Testis (tissue), 3 donors: Measurements from ENCODE around the gene PDE4B. TPM values are rescaled to one million over a fixed set of nuclear protein-coding genes. Genes with fewer than 3 reads are reported as not detected.

ENCODE experiments used
- DNase-seq: peaks from one replicate; pipeline ENCODE4 v3.0.0-alpha.2; 2019
- H3K27ac ChIP-seq, 2 donors: fragments of 200-600 bp; sonication (generic); one replicate each; pipeline ENCODE4 v1.5.1; 2019
- H3K27me3 ChIP-seq: fragments of 200-600 bp; sonication (generic); one replicate; pipeline ENCODE4 v1.5.1; 2019
- H3K36me3 ChIP-seq: fragments of 200-600 bp; sonication (generic); one replicate; pipeline ENCODE4 v1.5.1; 2017; ENCODE audit warnings: low read depth; ENCODE audit errors: missing control alignments
- H3K4me1 ChIP-seq: fragments of 200-600 bp; sonication (generic); one replicate; pipeline ENCODE4 v1.5.1; 2019
- H3K4me3 ChIP-seq, 2 donors: fragments of 200-600 bp; sonication (generic); one replicate each; pipeline ENCODE4 v1.5.1; 2017 to 2019
- H3K9me3 ChIP-seq: fragments of 200-600 bp; sonication (generic); one replicate; pipeline ENCODE4 v1.5.1; 2017
- CTCF ChIP-seq, 3 experiments: fragments of 450-650 bp in 2 of 3; fragments of 200-600 bp in 1 of 3; sonication (generic) in 1 of 3; IDR thresholded peaks; one replicate each; pipeline ENCODE4 v1.5.1; 2016 to 2019; ENCODE audit warnings: antibody characterized with exemption in 3 of 3, mild to moderate bottlenecking in 2 of 3, moderate library complexity in 1 of 3
- POLR2A ChIP-seq: fragments of 450-650 bp; IDR thresholded peaks from one replicate; pipeline ENCODE4 v1.6.1; 2017; ENCODE audit warnings: antibody characterized with exemption, mild to moderate bottlenecking, moderate library complexity
- WGBS, 2 donors: methylation state at CpG; one replicate each; pipeline ENCODE4 v1.1.5; 2018; 5-methylcytosine and 5-hydroxymethylcytosine counted together
- intact Hi-C: fragments of 100-400 bp; cut with DNase I; formaldehyde crosslinking; loops from one replicate; pipeline ENCODE4 v1.15.1; 2023; ENCODE audit warnings: low total_unique reads
- polyA plus RNA-seq: library from polyadenylated mRNA; stranded (reverse); fragments of 350-450 nt; fragmentation: Illumina TruSeq; extraction: RNeasy Lipid Tissue Mini Kit (QIAGEN cat#74804); gene quantifications from one replicate; pipeline ENCODE4 v1.2.3, GENCODE V29; 2014; ENCODE audit warnings: low read depth, low replicate concordance; ENCODE audit not compliant: insufficient read depth
- total RNA-seq, 2 donors: library from RNA; depleted of rRNA; stranded (reverse); fragments of >200 nt; gene quantifications; one replicate each; pipeline ENCODE4 v1.2.3, GENCODE V29; 2016

Gene PDE4B
- total and polyA plus RNA-seq, 3 donors from 2014 or later, result 11.5 to 16.1 (median 12.4) TPM

GRCh38 chr1:65983500-65983899 lies 190.8 kb downstream of the PDE4B start:
- WGBS, 2 donors, result 85 to 88% methylated on average over 5 of the region's 5 CpGs
- Histone ChIP-seq H3K4me3 (no peak overlapping the region), H3K4me1 (no peaks in the 10 kb centered on the region), H3K9me3 (no peaks in the 10 kb centered on the region), H3K27ac (no peak overlapping the region), H3K27me3 (no peaks in the 10 kb centered on the region), H3K36me3 (no peaks in the 10 kb centered on the region)
- DNase-seq, result no peak
- TF ChIP-seq CTCF (IDR thresholded peaks at IDR 0.05) (no peak), POLR2A (no peak)
- intact Hi-C loops, result no loop called here

- intact Hi-C loops, result no loop called here
- Histone ChIP-seq H3K4me3 (no peak overlapping the region), H3K27ac (no peak overlapping the region), H3K27me3 (no peaks in the 10 kb centered on the region), H3K9me3 (no peaks in the 10 kb centered on the region), H3K36me3 (no peaks in the 10 kb centered on the region), H3K4me1 (no peaks in the 10 kb centered on the region)
- WGBS, 2 donors, result 60 to 70% methylated on average over 1 of the region's 1 CpG
- DNase-seq, result no peak
- TF ChIP-seq CTCF (IDR thresholded peaks at IDR 0.05) (no peak), POLR2A (no peak)
These were observed 192.8 kb downstream of the PDE4B start for GRCh38 chr1:65985393-65986066.

DNA sequence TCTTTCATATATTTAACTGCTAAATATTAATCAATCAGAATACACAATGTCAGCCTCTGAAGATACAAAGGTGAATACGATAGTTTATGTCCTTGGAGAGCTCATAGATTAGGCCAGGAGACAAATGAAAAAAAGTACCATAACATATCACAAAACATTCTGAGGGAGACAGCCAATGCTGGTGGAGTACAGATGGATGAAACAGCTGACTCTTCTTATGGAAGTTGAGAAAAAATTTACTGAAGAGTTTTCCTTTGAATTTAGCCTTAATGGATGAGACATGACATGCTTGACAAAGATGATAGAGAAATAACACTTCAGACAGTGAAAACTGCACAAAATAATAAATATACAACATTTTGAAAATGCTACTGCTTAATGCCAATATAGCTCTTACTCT lies 193.5 kb downstream of the PDE4B start:
- Histone ChIP-seq H3K4me1 (no peaks in the 10 kb centered on the region), H3K27me3 (no peaks in the 10 kb centered on the region), H3K27ac (no peak overlapping the region), H3K4me3 (no peak overlapping the region), H3K36me3 (no peaks in the 10 kb centered on the region), H3K9me3 (no peaks in the 10 kb centered on the region)
- TF ChIP-seq CTCF (IDR thresholded peaks at IDR 0.05) (no peak), POLR2A (no peak)
- no peak for DNase-seq
- WGBS, 2 donors, result 49 to 52% methylated on average over 1 of the region's 1 CpG
- intact Hi-C loops, result no loop called here

DNA sequence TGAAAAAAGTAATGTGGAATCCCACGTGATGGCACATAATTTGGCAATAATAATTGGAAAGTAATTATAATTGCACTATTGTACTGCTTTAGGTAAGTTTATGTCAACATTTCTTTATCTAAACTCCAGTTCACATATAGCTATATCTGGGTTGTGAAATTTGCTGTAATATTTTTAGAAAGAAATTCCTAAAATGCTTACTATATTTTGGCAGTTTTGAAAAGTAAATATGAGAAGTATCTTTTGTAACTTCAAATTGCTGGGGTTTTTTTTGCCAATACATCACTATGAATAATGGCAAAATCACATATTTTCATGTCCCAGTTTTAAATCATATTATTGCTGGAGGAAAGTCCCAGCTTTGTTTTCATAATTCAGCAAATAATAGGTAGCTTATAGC lies 197.5 kb downstream of the PDE4B start:
- H3K4me3 ChIP-seq, result no peak overlapping the region
- H3K27me3 ChIP-seq, result no peaks in the 10 kb centered on the region
- H3K4me1 ChIP-seq, result no peaks in the 10 kb centered on the region
- no peaks in the 10 kb centered on the region for H3K36me3 ChIP-seq
- 62 to 70% methylated on average over 1 of the region's 1 CpG for WGBS, 2 donors
- H3K27ac ChIP-seq, result no peak overlapping the region
- intact Hi-C loops, result no loop called here
- H3K9me3 ChIP-seq, result no peaks in the 10 kb centered on the region
- no peak for DNase-seq
- TF ChIP-seq POLR2A, result no peak

GRCh38 chr1:65991694-65992093 lies 199.0 kb downstream of the PDE4B start:
- no peak overlapping the region for H3K4me3 ChIP-seq
- no peak for DNase-seq
- no peaks in the 10 kb centered on the region for H3K9me3 ChIP-seq
- intact Hi-C loops, result no loop called here
- 88 to 91% methylated on average over 3 of the region's 3 CpGs for WGBS, 2 donors
- TF ChIP-seq POLR2A (no peak), CTCF (IDR thresholded peaks at IDR 0.05) (no peak)
- H3K4me1 ChIP-seq, result no peaks in the 10 kb centered on the region
- no peaks in the 10 kb centered on the region for H3K27me3 ChIP-seq
- H3K27ac ChIP-seq, result no peak overlapping the region
- no peaks in the 10 kb centered on the region for H3K36me3 ChIP-seq
